Measurements from ENCODE around the gene ANKH.
"Not testable (repeated sequence)": the region's sequence is repeated elsewhere in the genome, so short reads cannot be mapped to it uniquely, and the experiment has no call there.

GRCh38 chr5:14797385-14797784, 74.2 kb downstream of the ANKH start:
- TF ChIP-seq, protein P1, sequence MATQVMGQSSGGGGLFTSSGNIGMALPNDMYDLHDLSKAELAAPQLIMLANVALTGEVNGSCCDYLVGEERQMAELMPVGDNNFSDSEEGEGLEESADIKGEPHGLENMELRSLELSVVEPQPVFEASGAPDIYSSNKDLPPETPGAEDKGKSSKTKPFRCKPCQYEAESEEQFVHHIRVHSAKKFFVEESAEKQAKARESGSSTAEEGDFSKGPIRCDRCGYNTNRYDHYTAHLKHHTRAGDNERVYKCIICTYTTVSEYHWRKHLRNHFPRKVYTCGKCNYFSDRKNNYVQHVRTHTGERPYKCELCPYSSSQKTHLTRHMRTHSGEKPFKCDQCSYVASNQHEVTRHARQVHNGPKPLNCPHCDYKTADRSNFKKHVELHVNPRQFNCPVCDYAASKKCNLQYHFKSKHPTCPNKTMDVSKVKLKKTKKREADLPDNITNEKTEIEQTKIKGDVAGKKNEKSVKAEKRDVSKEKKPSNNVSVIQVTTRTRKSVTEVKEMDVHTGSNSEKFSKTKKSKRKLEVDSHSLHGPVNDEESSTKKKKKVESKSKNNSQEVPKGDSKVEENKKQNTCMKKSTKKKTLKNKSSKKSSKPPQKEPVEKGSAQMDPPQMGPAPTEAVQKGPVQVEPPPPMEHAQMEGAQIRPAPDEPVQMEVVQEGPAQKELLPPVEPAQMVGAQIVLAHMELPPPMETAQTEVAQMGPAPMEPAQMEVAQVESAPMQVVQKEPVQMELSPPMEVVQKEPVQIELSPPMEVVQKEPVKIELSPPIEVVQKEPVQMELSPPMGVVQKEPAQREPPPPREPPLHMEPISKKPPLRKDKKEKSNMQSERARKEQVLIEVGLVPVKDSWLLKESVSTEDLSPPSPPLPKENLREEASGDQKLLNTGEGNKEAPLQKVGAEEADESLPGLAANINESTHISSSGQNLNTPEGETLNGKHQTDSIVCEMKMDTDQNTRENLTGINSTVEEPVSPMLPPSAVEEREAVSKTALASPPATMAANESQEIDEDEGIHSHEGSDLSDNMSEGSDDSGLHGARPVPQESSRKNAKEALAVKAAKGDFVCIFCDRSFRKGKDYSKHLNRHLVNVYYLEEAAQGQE (IDR thresholded peaks at IDR 0.05) = not testable (repeated sequence)
- not testable (repeated sequence) for TF ChIP-seq POLR2A (IDR thresholded peaks at IDR 0.05; ENCODE audit: low read length); CHD2 (IDR thresholded peaks at IDR 0.05; ENCODE audit: low read length, partially characterized antibody); RNF2 (IDR thresholded peaks at IDR 0.05; ENCODE audit: borderline replicate concordance, low read depth); MAX (IDR thresholded peaks at IDR 0.05); BHLHE40 (IDR thresholded peaks at IDR 0.05; ENCODE audit: low read depth, low read length); CBX8 (IDR thresholded peaks at IDR 0.05); EP300 (IDR thresholded peaks at IDR 0.05)
- TF ChIP-seq, protein P2, sequence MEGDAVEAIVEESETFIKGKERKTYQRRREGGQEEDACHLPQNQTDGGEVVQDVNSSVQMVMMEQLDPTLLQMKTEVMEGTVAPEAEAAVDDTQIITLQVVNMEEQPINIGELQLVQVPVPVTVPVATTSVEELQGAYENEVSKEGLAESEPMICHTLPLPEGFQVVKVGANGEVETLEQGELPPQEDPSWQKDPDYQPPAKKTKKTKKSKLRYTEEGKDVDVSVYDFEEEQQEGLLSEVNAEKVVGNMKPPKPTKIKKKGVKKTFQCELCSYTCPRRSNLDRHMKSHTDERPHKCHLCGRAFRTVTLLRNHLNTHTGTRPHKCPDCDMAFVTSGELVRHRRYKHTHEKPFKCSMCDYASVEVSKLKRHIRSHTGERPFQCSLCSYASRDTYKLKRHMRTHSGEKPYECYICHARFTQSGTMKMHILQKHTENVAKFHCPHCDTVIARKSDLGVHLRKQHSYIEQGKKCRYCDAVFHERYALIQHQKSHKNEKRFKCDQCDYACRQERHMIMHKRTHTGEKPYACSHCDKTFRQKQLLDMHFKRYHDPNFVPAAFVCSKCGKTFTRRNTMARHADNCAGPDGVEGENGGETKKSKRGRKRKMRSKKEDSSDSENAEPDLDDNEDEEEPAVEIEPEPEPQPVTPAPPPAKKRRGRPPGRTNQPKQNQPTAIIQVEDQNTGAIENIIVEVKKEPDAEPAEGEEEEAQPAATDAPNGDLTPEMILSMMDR (IDR thresholded peaks at IDR 0.05) = not testable (repeated sequence)
